Stimulated activated CD8-positive, alpha-beta memory T cell treated with anti-CD3 and anti-CD28 coated beads, Interleukin-7, amount 100 ng/mL, for 4 hours (primary cell): Measurements from ENCODE around the gene GPHA2.
"Not testable (repeated sequence)": the region's sequence is repeated elsewhere in the genome, so short reads cannot be mapped to it uniquely, and the experiment has no call there.

Source experiments
- DNase-seq, 2 donors: peaks; one replicate each; pipeline ENCODE4 v3.0.0-alpha.2; 2020; ENCODE audit warnings: low read depth in 2 of 2

Gene GPHA2, protein sequence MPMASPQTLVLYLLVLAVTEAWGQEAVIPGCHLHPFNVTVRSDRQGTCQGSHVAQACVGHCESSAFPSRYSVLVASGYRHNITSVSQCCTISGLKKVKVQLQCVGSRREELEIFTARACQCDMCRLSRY

DNA sequence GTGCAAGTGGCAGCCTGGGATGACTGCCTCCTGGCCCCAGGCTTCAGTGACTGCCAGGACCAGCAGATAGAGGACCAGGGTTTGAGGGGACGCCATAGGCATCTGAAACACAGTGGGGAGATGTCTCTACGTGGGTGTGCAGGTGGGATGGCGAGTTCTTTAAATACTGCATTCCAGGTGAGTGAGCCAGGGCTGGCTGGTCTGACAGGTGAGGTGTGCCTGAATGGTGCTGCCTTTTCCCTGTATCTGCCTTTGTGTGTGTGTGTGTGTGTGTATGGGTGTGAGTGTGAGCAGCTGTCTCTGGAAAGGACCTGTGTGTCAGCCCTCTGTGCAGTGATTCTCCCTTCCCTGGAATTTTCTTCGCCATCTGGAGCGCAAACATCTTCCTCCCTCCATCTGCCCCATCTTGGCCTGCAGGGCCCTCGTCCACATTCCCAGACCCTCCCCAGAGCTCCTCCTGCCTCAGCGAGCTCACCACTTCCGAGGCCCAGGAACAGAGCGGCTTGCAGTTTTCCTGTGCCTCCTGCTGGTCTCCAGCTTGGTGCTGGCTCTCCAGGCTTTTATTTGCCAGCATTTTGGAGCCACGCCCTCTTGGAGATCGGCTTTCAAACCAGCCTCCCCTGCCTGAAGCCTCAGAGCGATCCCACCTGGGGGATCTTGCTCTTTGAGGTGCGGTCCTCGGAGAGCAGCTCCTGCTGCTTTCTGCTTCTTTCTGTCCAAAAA, at the start of gene GPHA2:
GPHA2 (minus strand) TSS at position 535 of the 723 bp plus-strand sequence; CDS start at position 102, 433 bp downstream.
- no peak for DNase-seq

DNA sequence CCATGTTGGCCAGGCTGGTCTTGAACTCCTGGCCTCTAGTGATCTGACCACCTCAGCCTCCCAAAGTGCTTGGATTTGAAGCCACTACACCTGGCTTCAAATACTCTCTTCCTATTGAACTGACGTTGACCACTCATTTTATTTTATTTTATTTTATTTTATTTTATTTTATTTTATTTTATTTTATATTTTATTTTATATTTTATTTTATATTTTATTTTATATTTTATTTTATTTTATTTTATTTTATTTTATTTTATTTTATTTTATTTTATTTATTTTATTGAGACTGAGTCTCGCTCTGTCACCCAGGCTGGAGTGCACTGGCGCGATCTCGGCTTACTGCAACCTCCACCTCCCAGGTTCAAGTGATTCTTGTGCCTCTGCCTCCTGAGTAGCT, 47.6 kb upstream of the GPHA2 start:
- DNase-seq: not testable (repeated sequence)

DNA sequence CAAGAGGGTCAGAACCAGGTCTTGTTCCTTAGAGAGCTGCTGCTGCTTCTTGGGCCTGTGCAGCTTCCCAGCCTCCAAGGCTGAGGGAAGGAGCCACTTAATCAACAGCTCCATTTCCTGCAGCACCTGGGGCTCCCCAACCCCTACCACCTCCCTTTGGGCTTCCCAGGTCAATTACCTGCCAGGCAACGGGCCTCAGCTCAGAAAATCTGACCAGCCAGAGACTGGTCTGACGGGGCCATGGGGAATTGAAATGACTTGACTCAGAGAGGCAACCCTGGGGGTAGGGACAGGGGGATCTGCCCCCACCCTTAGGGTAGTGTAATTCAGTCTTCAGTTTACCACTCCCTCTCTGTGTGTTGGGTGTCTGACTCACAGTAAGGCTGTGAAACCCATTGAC, 41.0 kb upstream of the GPHA2 start:
- no peak for DNase-seq

- DNase-seq: no peak
Measured at GRCh38 chr11:64974124-64974523, 38.4 kb upstream of the GPHA2 start.

DNA sequence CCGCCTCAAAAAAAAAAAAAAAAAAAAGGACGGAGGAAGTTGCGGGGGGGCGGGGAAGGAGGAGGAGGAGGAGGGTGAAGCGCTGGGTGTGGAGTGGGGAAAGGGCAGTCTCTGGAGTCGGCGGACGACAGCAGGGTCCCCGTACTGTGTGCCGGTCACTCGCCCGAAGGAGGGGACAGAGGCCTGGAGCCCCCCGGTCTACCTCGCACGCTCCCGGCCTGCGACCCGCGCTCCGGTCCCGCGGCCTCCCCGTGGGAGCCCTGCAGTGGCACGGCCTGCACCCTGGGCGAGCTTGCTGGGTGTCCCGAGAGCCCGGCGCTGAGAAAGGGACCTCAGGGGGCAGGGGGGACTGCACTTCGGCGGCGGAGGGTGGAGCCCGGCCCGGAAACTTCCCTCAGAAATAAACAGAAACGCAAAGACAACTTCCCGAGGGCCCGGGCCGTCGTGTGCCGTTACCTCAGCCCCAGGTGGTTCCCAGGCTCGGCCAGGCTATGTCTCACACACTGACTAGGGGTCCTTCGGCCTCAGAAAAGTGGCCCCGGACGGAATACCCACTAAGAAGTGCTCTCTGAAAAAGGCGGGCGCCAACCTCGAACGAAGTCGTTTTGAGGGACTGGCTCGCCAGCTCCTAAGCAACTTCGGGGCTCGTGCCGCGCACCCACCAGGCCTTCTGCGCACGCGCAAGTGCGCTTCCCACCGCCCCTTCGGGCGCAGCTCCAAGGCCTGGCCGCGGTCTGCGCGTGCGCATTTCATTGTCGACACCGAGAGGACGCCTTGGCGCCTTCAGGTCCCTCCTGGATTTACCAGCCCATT, 35.9 kb upstream of the GPHA2 start, which contains the start of gene MAJIN:
MAJIN (minus strand) TSS at position 688 of the 813 bp plus-strand sequence. CDS start 12,703 bp downstream, outside the sequence.
- DNase-seq: peak; percentile 78

GRCh38 chr11:64970731-64971151, 35.0 kb upstream of the GPHA2 start:
- DNase-seq: no peak

GRCh38 chr11:64969209-64969608, 33.5 kb upstream of the GPHA2 start:
- DNase-seq: no peak

DNA sequence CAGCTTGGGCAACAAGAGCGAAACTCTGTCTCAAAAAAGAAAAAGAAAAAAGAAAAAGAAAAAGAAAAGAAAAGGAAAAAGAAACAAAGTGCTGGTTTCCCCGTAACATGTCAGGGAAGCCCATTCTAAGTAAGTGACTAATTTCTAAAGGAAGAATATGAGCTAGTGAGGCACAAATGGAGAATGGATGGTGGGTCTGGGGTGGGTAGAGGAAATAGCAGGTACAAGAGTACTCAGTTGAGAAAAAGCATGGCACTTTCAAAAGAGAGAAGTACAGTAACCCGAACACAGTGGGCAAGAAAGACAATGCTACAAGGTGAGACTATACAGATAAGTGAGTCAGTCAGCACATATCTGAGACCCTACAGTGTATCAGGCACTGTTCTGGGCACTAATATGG, 31.7 kb upstream of the GPHA2 start:
- no peak for DNase-seq

DNA sequence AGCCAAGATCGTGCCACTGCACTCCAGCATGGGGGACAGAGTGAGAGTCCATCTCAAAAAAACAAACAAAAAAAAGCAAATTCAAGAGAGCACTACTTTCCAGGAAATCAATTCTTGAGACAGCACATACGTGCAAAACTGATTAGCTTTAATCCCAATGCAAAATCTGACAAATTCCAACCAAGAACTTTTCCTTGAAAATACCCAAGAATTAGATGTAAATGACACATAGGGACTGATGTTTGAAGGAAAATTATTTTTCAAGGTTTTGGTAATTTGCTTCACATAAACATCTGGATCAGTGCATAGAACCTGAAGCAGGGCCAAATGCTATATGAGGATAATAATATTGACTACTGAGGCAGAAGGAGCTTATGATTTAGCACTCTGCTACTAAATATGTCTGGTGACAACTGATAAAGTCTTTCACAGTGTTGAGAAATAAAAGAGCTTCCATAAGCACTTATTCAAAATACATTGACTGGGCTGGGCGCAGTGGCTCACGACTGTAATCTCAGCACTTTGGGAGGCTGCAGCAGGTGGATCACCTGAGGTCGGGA, 27.5 kb upstream of the GPHA2 start:
- DNase-seq: no peak

DNA sequence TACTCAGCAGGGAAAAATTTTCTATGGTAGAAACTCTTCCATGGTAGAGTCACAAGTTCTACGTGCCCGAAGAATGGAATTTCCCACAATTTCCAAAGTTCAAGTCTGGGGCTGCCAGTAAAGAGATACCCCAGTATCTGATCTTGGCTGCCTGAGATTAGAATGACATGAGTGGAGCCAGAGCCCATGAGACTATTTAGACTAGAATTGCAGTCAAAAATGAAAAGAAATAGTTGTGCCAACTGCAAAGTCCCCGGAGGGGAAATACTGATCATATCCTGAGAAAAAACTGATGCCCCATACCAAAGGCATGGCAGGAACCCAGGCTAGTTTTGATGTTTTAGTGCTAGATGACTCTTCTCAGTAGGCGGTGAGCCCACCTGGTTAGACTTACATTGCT, 25.0 kb upstream of the GPHA2 start:
- no peak for DNase-seq

GRCh38 chr11:64959498-64959897, 23.8 kb upstream of the GPHA2 start:
- no peak for DNase-seq

- DNase-seq: no peak
Measured at GRCh38 chr11:64954201-64954600, 18.5 kb upstream of the GPHA2 start.

- no peak for DNase-seq
Measured at GRCh38 chr11:64951529-64951928, 15.8 kb upstream of the GPHA2 start.

- no peak for DNase-seq
Measured at GRCh38 chr11:64947208-64947814, 11.6 kb upstream of the GPHA2 start.

- DNase-seq: no peak
Measured at GRCh38 chr11:64936539-64936938, 846 bp upstream of the GPHA2 start.

GRCh38 chr11:64934682-64935358, 873 bp downstream of the GPHA2 start:
- DNase-seq: no peak

DNA sequence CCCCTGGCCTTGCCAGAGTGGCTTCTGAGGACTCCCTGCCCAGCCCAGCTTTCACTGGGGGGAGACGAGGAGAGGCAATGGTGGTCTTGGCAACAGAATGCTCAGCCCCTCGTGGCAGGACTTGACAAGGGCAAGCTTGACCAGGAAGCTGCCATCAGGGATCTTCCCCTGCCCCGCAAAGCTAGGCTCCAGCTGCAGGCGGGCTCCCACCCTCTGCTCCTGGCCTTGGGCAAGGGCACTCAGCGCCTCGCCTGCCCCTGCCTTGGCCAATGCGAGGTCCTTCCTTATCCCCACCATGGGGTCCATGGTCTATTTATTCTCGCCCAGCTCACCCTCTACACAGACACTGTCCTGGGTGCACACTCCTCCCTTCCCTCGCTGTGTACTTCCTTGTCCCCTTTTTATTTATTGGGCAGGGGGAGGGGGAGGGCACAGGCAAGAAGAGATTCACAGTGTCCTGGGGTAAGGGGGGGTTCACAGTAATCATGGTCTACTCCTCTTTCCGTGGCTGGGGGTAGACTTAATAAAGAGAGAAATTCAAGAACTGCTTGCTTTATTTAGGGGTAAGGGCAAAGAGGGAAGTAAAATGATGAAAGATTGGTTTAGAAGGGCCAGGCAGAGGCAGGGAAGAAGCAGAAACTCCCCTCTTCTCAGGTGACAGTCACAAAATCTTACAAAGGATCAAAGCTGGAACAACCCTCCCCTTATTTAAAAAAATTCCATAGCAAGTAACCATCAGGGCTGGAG, 1.6 kb downstream of the GPHA2 start:
- no peak for DNase-seq

- DNase-seq: no peak
Measured at GRCh38 chr11:64933213-64933934, 2.3 kb downstream of the GPHA2 start.

DNA sequence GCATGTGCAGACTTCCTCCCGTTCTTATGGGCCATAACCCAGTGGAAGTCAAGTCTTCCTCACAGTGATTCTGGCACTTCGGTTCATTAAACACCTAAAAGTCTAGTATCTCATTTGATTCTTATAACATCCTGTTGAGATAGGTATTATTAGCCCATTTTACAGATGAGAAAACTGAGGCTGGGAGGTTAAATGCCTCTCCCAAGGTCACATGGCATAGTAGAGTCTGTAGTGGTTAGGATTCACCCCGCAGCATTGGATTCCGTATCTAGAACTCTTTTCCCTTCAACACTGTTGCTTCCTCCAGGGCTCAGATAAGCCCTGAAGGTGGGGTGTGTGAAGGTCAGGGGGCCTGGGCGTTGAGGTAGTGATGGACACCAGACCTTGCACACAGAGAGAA, 3.4 kb downstream of the GPHA2 start:
- no peak for DNase-seq

- DNase-seq: no peak
Measured at GRCh38 chr11:64931290-64931689, 4.4 kb downstream of the GPHA2 start.
